Fibroblast of villous mesenchyme (primary cell): ENCODE results near the gene DPM2. TPM values are rescaled to one million over a fixed set of nuclear protein-coding genes. Genes with fewer than 3 reads are reported as not detected.
A peak's percentile ranks its signal among the peaks of the same experiment; 100 is the strongest.

ENCODE experiments used
- DNase-seq: peaks from one replicate; pipeline ENCODE4 v3.0.0-alpha.2; 2010; ENCODE audit warnings: low read depth
- H3K4me3 ChIP-seq: 2 replicates; pipeline ENCODE4 v1.5.1; 2011; ENCODE audit warnings: low read depth, mild to moderate bottlenecking, low read length
- total RNA-seq: library from RNA; depleted of rRNA; stranded (reverse); fragments of >200 nt; gene quantifications from 2 replicates; pipeline ENCODE4 v1.2.3, GENCODE V29; 2012
- TF ChIP-seq, protein P1 (sequence below): IDR thresholded peaks from 2 replicates; pipeline ENCODE4 v1.5.1; 2012; ENCODE audit warnings: low read depth, mild to moderate bottlenecking, low read length; ENCODE audit not compliant: insufficient read depth

Gene DPM2
- total RNA-seq, 1 donor, result 11.2 TPM

DNA sequence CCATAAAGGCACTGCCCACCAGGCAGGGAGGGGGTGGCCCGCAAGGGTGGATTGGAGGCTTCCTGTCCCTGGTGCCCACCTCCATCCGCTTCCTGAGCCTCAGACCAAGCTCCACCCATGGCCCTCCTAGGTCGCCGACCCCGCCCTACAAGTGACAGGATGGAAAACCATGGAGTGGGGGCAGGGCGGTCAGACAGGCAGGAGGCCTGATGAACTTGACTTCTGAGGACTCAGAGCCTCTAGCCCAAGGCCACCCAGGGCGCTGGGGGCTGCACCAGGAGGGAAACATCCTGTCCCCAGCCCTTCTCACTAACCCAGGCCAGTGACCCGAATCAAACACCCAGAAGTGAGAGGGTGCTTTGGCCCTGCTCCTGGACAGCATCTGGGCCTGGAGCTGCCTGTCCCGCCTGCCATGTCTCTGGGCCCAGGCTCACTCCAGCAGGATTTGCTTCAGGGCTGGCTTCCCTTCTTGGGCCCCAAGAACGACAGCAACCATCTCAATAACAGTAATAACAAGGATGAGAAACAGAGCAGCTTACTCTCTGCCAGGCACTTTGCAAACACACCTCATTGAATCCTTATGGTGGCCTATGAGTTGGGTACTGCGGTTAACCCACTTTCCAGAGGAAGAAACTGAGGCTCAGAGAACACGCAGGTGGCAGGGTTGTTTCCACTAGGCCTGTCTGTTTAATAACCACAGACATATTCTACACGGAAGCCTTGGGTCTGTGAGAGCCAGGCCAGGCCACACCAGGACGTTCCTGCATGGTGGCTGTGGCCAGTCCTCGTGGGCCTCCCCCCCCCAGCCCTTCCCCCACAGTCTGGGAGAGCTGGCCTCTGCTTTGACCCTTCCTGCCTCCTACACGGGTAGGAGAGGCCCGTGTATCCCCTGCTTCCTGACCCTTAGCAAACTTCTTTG is 33.8 kb downstream of the DPM2 start:
- no peak overlapping the region for H3K4me3 ChIP-seq
- TF ChIP-seq, protein P1, sequence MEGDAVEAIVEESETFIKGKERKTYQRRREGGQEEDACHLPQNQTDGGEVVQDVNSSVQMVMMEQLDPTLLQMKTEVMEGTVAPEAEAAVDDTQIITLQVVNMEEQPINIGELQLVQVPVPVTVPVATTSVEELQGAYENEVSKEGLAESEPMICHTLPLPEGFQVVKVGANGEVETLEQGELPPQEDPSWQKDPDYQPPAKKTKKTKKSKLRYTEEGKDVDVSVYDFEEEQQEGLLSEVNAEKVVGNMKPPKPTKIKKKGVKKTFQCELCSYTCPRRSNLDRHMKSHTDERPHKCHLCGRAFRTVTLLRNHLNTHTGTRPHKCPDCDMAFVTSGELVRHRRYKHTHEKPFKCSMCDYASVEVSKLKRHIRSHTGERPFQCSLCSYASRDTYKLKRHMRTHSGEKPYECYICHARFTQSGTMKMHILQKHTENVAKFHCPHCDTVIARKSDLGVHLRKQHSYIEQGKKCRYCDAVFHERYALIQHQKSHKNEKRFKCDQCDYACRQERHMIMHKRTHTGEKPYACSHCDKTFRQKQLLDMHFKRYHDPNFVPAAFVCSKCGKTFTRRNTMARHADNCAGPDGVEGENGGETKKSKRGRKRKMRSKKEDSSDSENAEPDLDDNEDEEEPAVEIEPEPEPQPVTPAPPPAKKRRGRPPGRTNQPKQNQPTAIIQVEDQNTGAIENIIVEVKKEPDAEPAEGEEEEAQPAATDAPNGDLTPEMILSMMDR, result no peak
- DNase-seq, result peak; percentile 33

DNA sequence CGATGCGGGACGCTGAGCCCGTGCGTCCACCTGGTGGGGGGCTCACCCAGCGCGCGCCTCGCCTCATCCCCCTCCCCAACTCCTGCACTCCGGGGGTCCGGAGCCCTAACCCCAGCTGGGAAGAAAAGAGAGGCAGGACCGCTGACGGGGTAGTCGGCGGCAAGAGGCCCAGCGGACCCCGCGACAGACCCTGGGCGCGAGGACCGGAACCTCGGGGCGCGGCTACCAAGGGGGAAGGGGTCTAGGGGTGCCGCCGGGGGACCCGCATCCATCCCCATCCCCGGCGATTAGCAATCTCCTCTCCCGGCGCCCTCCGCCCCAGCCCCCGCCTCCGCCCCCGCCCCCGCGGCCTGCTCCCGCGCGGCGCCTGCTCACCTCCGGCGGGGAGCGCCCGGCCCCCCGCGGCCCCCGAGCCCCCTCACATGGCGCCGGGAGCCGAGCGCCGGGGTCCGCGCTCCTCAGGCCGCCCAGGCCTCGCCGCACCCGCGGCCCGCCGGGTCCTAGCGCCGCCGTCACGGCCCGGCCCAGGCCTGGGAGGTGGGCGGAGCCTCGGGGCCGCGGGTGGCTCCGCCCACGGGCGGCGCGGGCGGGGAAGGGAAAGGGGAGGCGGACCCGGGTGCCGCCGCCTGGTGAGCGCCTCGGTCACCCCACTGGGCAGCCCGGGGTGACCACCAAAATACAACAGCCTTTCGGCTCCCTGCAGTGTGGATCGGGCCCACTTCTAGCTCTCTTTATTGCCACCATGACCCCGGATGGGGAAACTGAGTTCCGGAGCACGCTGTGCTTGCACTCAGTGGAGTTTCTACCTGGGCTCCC is 38.3 kb downstream of the DPM2 start, which contains the start of gene ST6GALNAC6:
TSS of gene ST6GALNAC6 (minus strand) at position 476 of the 816 bp plus-strand sequence. CDS start 1,622 bp downstream, outside the sequence.
- DNase-seq, result peak; percentile 74
- H3K4me3 ChIP-seq, result peak within 1 kb of the TSS; percentile 83
- TF ChIP-seq, protein P1, result no peak

DNA sequence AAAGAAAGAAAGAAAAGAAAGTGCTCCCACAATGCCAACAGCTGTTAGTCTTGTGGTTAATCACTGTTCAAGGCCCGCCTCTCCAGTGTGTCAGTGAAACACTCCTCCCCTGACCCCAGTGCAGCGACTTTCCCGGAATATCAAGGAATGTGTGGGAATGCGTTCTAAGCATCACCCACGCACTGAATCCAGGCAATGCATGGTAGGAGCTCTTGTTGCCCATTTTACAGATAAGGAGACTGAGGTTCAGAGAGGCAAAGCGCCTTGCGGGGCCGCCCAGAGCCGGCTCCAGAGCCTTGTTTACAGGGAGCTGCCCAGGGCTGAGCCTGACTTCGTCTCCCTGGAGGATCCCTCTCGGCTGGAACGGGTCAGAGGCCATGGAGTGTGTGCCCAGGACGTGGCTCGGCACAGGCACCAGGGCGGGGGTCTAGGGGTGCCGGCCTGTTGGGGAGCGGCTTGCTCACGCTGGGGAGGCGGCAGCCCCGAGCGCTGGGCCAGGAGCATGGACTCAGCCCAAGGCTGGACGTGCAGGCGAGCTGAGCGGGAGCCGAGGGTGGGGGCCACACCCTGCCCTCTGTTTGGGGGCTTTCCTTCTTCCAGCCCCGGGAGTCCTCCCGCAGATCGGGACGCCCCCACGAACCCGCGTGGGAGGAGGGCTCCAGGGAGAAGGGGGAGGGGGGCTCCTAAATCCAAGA is 39.1 kb downstream of the DPM2 start:
- TF ChIP-seq, protein P1, result no peak
- peak; percentile 90 for DNase-seq
- H3K4me3 ChIP-seq, result peak overlapping the region; percentile 83

DNA sequence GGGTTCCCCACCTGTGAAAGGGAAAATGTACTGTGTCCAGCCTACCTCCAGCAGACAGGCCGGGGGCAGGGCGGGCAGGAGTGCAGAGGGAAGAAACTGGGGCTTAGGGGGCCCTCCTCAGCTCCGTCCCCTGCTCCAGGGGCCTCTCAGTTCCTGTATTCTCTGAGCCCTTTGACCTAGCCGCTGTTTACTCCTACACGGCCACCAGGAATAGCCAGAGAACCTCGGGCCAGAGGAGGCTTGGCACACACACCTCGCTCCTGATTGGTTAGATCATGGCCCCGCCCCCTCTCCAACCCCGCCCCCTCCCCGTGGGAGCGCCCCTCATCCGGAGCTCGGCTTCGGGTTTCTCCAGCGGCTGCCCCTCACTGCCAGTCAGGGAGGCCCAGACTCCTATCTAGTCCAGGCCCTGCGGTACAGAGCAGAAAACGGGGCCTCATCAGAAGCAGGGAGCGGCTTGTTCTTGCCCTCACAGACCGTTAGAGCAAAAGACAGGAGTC is 40.4 kb downstream of the DPM2 start:
- peak; percentile 90 for DNase-seq
- TF ChIP-seq, protein P1, result no peak
- peak overlapping the region; percentile 31 for H3K4me3 ChIP-seq

DNA sequence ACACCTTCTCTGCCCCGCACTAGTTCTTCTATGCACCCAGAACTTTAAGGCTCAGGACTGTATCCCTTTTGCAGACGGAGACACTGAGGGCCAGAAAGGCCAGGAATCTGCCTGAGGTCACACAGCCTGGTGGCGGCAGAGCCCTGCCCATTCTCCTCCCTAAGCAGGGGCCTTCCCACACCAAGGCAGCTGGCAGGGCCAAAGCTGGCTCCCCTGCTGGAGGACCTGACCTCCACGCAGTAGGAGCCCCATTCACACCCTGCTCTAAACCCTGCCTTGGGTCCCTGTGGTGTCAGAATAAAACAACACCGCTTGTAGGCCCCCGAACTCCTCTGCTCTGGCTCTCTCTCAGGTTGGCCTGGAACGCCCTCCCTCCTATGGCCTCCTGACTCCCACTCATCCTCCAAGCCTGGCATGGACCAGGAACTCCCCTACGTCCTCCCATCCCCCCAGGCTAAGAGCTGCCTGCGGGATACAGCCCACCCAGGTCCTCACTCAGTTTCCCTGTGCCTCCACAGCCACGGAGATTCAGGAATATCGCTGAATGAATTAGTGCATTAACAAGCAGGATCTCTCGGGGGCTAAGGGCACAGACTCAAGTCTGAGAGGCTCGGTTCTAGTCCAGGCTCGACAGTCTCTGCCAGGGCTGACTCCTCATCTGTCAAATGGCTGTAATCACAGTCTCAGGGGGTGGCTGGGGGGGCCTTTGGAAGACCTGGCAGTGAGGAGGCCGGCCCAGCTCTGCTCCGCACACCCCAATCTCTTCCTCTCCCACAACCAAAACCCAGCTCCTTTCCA is 41.1 kb downstream of the DPM2 start:
- no peak for DNase-seq
- H3K4me3 ChIP-seq, result peak overlapping the region; percentile 31
- TF ChIP-seq, protein P1, result no peak
